ENCODE measurements around the gene C19orf73.

Gene C19orf73

GRCh38 chr19:49070416-49070815 is 48.5 kb downstream of the C19orf73 start:
- in situ Hi-C loops (cut with MboI; ENCODE audit: low sequenced_read_pairs) = no loop called here

GRCh38 chr19:49069026-49069425 is 49.9 kb downstream of the C19orf73 start:
- in situ Hi-C loops (cut with MboI; ENCODE audit: low sequenced_read_pairs) = no loop called here

All from hTERT RPE-1 (cell line).